HepG2 (cell line): ENCODE data around the gene SRSF1. TPM values are rescaled to one million over a fixed set of nuclear protein-coding genes. Genes with fewer than 3 reads are reported as not detected.

Source experiments
- ATF7 ChIP-seq, 2 experiments: fragments of 450-650 bp in 1 of 2; sonication (generic) in 1 of 2; formaldehyde crosslinking in 1 of 2; IDR thresholded peaks; 2 replicates each; pipeline versions ENCODE4 v1.4.0 to v1.6.1; 2016 to 2020; ENCODE audit warnings: antibody characterized with exemption in 1 of 2, mild to moderate bottlenecking in 1 of 2, missing genetic modification reagents in 1 of 2
- CENPT ChIP-seq: sonication (generic); formaldehyde crosslinking; IDR thresholded peaks from 2 replicates; pipeline ENCODE4 v1.8.0; 2022; ENCODE audit warnings: low read depth, mild to moderate bottlenecking, moderate library complexity, missing genetic modification reagents
- CREM ChIP-seq, 2 experiments: sonication (generic) in 1 of 2; formaldehyde crosslinking in 1 of 2; IDR thresholded peaks; 2 replicates each; pipeline versions ENCODE4 v1.4.0 to v1.6.1; 2016 to 2020; ENCODE audit warnings: antibody characterized with exemption in 1 of 2, mild to moderate bottlenecking in 1 of 2, missing genetic modification reagents in 1 of 2
- DMAP1 ChIP-seq: IDR thresholded peaks from 2 replicates; pipeline ENCODE4 v1.6.1; 2016
- EEA1 ChIP-seq: sonication (generic); formaldehyde crosslinking; IDR thresholded peaks from 2 replicates; pipeline ENCODE4 v1.5.1; 2020; ENCODE audit warnings: mild to moderate bottlenecking, missing genetic modification reagents, borderline replicate concordance
- ERF ChIP-seq: IDR thresholded peaks from 2 replicates; pipeline ENCODE4 v1.6.1; 2018; ENCODE audit warnings: missing biosample characterization, missing genetic modification reagents
- HMG20A ChIP-seq: IDR thresholded peaks from 2 replicates; pipeline ENCODE4 v1.6.1; 2016; ENCODE audit warnings: borderline replicate concordance
- HOXA9 ChIP-seq: sonication (generic); formaldehyde crosslinking; IDR thresholded peaks from 2 replicates; pipeline ENCODE4 v1.8.1; 2022; ENCODE audit warnings: missing genetic modification reagents, mild to moderate bottlenecking, moderate library complexity, borderline replicate concordance
- MIER2 ChIP-seq: IDR thresholded peaks from 2 replicates; pipeline ENCODE4 v1.6.1; 2016; ENCODE audit warnings: missing biosample characterization, missing genetic modification reagents
- RARG ChIP-seq: sonication (generic); formaldehyde crosslinking; IDR thresholded peaks from 2 replicates; pipeline ENCODE4 v1.4.0; 2020; ENCODE audit warnings: low read depth, mild to moderate bottlenecking, missing genetic modification reagents
- SP5 ChIP-seq: IDR thresholded peaks from 2 replicates; pipeline ENCODE4 v1.6.1; 2016; ENCODE audit warnings: low read depth, borderline replicate concordance
- THAP11 ChIP-seq: IDR thresholded peaks from 2 replicates; pipeline ENCODE4 v1.6.1; 2016; ENCODE audit warnings: missing biosample characterization, missing genetic modification reagents
- YEATS2 ChIP-seq: sonication (generic); formaldehyde crosslinking; IDR thresholded peaks from 2 replicates; pipeline ENCODE4 v1.4.0; 2020; ENCODE audit warnings: missing genetic modification reagents, borderline replicate concordance
- ZFX ChIP-seq: sonication (generic); formaldehyde crosslinking; IDR thresholded peaks from 2 replicates; pipeline ENCODE4 v1.4.0; 2020; ENCODE audit warnings: mild to moderate bottlenecking, low read depth, missing genetic modification reagents, moderate library complexity
- ZMYM2 ChIP-seq: sonication (generic); formaldehyde crosslinking; IDR thresholded peaks from 2 replicates; pipeline ENCODE4 v1.8.0; 2022; ENCODE audit warnings: mild to moderate bottlenecking, missing genetic modification reagents
- ZNF432 ChIP-seq: sonication (generic); formaldehyde crosslinking; IDR thresholded peaks from 2 replicates; pipeline ENCODE4 v1.5.0; 2020; ENCODE audit warnings: missing genetic modification reagents, mild to moderate bottlenecking, borderline replicate concordance
- ZNF530 ChIP-seq: sonication (generic); formaldehyde crosslinking; IDR thresholded peaks from 2 replicates; pipeline ENCODE4 v1.5.0; 2020; ENCODE audit warnings: low read depth, mild to moderate bottlenecking, missing genetic modification reagents
- ZNF549 ChIP-seq: sonication (generic); formaldehyde crosslinking; IDR thresholded peaks from 2 replicates; pipeline ENCODE4 v1.5.0; 2020; ENCODE audit warnings: missing genetic modification reagents
- polyA plus RNA-seq, 8 experiments: library from polyadenylated mRNA; depleted of rRNA in 3 of 8; stranded (reverse) in 7 of 8; unstranded in 1 of 8; fragments of >200 nt; fragmentation: Illumina TruSeq in 4 of 8; extraction: Trizol in 4 of 8; gene quantifications; 2 replicates each; pipeline versions ENCODE4 v1.2.1 to v1.2.3, GENCODE V29; 2011 to 2016; ENCODE audit warnings: low read depth in 4 of 8, missing spikeins in 1 of 8, mixed read lengths in 1 of 8; ENCODE audit not compliant: insufficient read depth in 1 of 8
- total RNA-seq, 5 experiments: library from RNA; depleted of rRNA; stranded (reverse); fragments of >200 nt; fragmentation: Illumina TruSeq; extraction: Trizol; gene quantifications; 2 replicates each; pipeline ENCODE4 v1.2.3, GENCODE V29; 2016; ENCODE audit warnings: low read depth in 1 of 5
- TF ChIP-seq, protein P1 (sequence below): sonication (generic); formaldehyde crosslinking; IDR thresholded peaks from 2 replicates; pipeline ENCODE4 v1.5.0; 2020; ENCODE audit warnings: missing genetic modification reagents
- TF ChIP-seq, protein P2 (sequence below): sonication (generic); formaldehyde crosslinking; IDR thresholded peaks from 2 replicates; pipeline ENCODE4 v1.5.1; 2020; ENCODE audit warnings: mild to moderate bottlenecking, moderate library complexity, missing genetic modification reagents
- TF ChIP-seq, protein P3 (sequence below): sonication (generic); formaldehyde crosslinking; IDR thresholded peaks from 2 replicates; pipeline ENCODE4 v1.4.0; 2020; ENCODE audit warnings: missing genetic modification reagents, mild to moderate bottlenecking, borderline replicate concordance
- TF ChIP-seq, protein P4 (sequence below): sonication (generic); formaldehyde crosslinking; IDR thresholded peaks from 2 replicates; pipeline ENCODE4 v1.4.0; 2020; ENCODE audit warnings: missing genetic modification reagents

SRSF1 gene
- total and polyA plus RNA-seq, 2 of the 13 experiments (the other 11 are each of a cell fraction or from before 2014, with no cell fraction given): 142 to 445 TPM

DNA sequence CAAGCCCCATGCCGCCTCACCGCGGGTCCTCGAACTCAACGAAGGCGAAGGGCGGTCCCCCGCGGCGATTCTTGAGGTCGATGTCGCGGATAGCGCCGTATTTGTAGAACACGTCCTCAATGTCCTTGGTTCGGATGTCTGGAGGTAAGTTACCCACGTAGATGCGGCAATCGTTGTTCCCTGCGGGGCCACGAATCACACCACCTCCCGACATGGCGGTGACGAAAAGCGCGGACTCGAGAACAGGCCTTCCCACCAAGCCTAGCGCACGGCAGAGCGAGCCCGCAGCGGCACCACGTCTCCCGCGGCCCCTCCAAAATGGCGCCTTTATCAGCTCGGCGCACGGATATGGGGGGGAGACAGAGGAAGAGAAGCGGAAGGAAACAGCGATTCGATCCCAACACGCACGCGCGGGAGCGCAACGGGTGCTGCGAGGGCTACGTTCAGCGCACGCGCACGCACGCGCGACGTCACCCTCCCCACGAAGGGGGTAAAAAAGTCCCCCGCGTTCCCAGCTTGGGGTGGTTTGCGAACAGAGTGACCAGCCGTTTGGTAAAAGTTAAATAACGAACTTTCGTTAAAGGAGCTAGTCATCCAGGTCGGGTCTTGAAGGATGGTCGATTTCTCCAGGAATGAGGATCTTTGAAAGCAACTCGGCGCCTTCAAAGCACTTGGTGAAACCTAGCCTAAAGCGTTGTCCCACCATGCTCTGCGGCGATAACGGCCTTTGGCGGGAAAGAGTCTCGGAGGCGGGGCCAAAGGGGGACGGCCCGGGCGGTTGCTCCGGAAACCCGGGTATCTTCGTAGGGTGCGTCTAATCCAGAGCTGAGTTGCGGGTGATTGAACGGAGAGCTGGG, at the start of gene SRSF1 (continued):
- TF ChIP-seq, protein P1, sequence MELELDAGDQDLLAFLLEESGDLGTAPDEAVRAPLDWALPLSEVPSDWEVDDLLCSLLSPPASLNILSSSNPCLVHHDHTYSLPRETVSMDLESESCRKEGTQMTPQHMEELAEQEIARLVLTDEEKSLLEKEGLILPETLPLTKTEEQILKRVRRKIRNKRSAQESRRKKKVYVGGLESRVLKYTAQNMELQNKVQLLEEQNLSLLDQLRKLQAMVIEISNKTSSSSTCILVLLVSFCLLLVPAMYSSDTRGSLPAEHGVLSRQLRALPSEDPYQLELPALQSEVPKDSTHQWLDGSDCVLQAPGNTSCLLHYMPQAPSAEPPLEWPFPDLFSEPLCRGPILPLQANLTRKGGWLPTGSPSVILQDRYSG: peak; percentile 35; the same call in 1 of the 2 replicates
- TF ChIP-seq THAP11 (CRISPR knock-in tag) (peak; percentile 92), ZNF530 (CRISPR knock-in tag) (no peak), EEA1 (CRISPR knock-in tag) (no peak; the same call in 1 of the 2 replicates), HOXA9 (CRISPR knock-in tag) (peak; percentile 92), ZFX (CRISPR knock-in tag) (peak; percentile 99), ZMYM2 (CRISPR knock-in tag) (peak; percentile 89), ATF7 (IDR thresholded peaks at IDR 0.05) (peak; percentile 39), ATF7 (CRISPR knock-in tag; IDR thresholded peaks at IDR 0.05) (peak; percentile 86), HMG20A (CRISPR knock-in tag) (no peak), ZNF549 (CRISPR knock-in tag) (no peak), RARG (CRISPR knock-in tag) (peak; percentile 98; the same call in 1 of the 2 replicates), ERF (CRISPR knock-in tag) (peak; percentile 88; the same call in 1 of the 2 replicates), CENPT (CRISPR knock-in tag) (peak; percentile 41; the same call in 1 of the 2 replicates), SP5 (CRISPR knock-in tag) (no peak; the same call in none of the 2 replicates), YEATS2 (peak; percentile 97), MIER2 (CRISPR knock-in tag) (0 out of 2 replicates have a peak, but pooled peaks have one; percentile 18), ZNF432 (CRISPR knock-in tag) (no peak), DMAP1 (CRISPR knock-in tag) (peak; percentile 99), CREM (IDR thresholded peaks at IDR 0.05) (peak; percentile 94), CREM (CRISPR knock-in tag; IDR thresholded peaks at IDR 0.05) (0 out of 2 replicates have a peak, but pooled peaks have one; percentile 3)
- TF ChIP-seq, protein P2, sequence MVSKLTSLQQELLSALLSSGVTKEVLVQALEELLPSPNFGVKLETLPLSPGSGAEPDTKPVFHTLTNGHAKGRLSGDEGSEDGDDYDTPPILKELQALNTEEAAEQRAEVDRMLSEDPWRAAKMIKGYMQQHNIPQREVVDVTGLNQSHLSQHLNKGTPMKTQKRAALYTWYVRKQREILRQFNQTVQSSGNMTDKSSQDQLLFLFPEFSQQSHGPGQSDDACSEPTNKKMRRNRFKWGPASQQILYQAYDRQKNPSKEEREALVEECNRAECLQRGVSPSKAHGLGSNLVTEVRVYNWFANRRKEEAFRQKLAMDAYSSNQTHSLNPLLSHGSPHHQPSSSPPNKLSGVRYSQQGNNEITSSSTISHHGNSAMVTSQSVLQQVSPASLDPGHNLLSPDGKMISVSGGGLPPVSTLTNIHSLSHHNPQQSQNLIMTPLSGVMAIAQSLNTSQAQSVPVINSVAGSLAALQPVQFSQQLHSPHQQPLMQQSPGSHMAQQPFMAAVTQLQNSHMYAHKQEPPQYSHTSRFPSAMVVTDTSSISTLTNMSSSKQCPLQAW: no peak; the same call in 1 of the 2 replicates
- TF ChIP-seq, protein P3, sequence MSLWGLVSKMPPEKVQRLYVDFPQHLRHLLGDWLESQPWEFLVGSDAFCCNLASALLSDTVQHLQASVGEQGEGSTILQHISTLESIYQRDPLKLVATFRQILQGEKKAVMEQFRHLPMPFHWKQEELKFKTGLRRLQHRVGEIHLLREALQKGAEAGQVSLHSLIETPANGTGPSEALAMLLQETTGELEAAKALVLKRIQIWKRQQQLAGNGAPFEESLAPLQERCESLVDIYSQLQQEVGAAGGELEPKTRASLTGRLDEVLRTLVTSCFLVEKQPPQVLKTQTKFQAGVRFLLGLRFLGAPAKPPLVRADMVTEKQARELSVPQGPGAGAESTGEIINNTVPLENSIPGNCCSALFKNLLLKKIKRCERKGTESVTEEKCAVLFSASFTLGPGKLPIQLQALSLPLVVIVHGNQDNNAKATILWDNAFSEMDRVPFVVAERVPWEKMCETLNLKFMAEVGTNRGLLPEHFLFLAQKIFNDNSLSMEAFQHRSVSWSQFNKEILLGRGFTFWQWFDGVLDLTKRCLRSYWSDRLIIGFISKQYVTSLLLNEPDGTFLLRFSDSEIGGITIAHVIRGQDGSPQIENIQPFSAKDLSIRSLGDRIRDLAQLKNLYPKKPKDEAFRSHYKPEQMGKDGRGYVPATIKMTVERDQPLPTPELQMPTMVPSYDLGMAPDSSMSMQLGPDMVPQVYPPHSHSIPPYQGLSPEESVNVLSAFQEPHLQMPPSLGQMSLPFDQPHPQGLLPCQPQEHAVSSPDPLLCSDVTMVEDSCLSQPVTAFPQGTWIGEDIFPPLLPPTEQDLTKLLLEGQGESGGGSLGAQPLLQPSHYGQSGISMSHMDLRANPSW (CRISPR knock-in tag): peak; percentile 89; the same call in 1 of the 2 replicates
- TF ChIP-seq, protein P4, sequence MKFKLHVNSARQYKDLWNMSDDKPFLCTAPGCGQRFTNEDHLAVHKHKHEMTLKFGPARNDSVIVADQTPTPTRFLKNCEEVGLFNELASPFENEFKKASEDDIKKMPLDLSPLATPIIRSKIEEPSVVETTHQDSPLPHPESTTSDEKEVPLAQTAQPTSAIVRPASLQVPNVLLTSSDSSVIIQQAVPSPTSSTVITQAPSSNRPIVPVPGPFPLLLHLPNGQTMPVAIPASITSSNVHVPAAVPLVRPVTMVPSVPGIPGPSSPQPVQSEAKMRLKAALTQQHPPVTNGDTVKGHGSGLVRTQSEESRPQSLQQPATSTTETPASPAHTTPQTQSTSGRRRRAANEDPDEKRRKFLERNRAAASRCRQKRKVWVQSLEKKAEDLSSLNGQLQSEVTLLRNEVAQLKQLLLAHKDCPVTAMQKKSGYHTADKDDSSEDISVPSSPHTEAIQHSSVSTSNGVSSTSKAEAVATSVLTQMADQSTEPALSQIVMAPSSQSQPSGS (CRISPR knock-in tag): peak; percentile 75; the same call in 1 of the 2 replicates
